Testis (tissue), 2 donors: ENCODE results near the gene ANO9.

Experiments used
- CTCF ChIP-seq, 3 experiments: fragments of 450-650 bp in 2 of 3; fragments of 200-600 bp in 1 of 3; sonication (generic) in 1 of 3; IDR thresholded peaks; one replicate each; pipeline ENCODE4 v1.5.1; 2016 to 2019; ENCODE audit warnings: antibody characterized with exemption in 3 of 3, mild to moderate bottlenecking in 2 of 3, moderate library complexity in 1 of 3
- POLR2A ChIP-seq: fragments of 450-650 bp; IDR thresholded peaks from one replicate; pipeline ENCODE4 v1.6.1; 2017; ENCODE audit warnings: antibody characterized with exemption, mild to moderate bottlenecking, moderate library complexity

GRCh38 chr11:405323-405953, 36.4 kb downstream of the ANO9 start:
- TF ChIP-seq POLR2A (no peak), CTCF (IDR thresholded peaks at IDR 0.05) (no peak)
